HCT116 (cell line): ENCODE measurements around the gene OSGEPL1. TPM values are rescaled to one million over a fixed set of nuclear protein-coding genes. Genes with fewer than 3 reads are reported as not detected.

Experiments
- ATAC-seq: fragments of 200-7000 bp; cut with Tn5 transposase; 2 replicates; pipeline ENCODE4 v1.9.1; 2020; ENCODE audit warnings: mild to moderate bottlenecking, moderate library complexity
- BruUV-seq: library from RNA; stranded (reverse); fragments of 400-500 nt; replicated peaks from 2 replicates; lab custom pipeline; 2021; lab: Mats Ljungman, UMichigan
- CTCF ChIA-PET: fragments of 300-600 bp; sonication (Branson Sonifier 250); formaldehyde crosslinking; loops from one replicate; lab custom pipeline; 2021; ENCODE audit warnings: antibody characterized with exemption; lab: Charles Lee
- POLR2A ChIA-PET: fragments of 300-600, 350-600 bp; sonication (Branson Sonifier 250); formaldehyde crosslinking; loops from one replicate; lab custom pipeline; 2021; ENCODE audit warnings: antibody characterized with exemption; lab: Charles Lee
- RAD21 ChIA-PET, 2 experiments: fragments of 300-600 bp; sonication (Branson Sonifier 250); formaldehyde crosslinking; loops; one replicate each; lab custom pipeline; 2023; ENCODE audit warnings: low total read pairs in 2 of 2; ENCODE audit not compliant: uncharacterized antibody in 2 of 2, unreplicated experiment in 2 of 2, low non-redundant PET in 1 of 2; lab: Charles Lee
- DNase-seq: peaks from one replicate; pipeline ENCODE4 v3.0.0-alpha.2; 2010; ENCODE audit warnings: low read depth, low spot score
- H2AFZ ChIP-seq: fragments of 200-600 bp; shearing (Covaris generic), sonication (generic); 2 replicates; pipeline ENCODE4 v1.6.1; 2017; ENCODE audit warnings: low read depth, mixed run types, mixed read lengths, antibody characterized with exemption, low read length; ENCODE audit not compliant: poor library complexity, severe bottlenecking
- H3K27ac ChIP-seq: 2 replicates; pipeline ENCODE4 v1.5.1; 2012; ENCODE audit warnings: low read depth, low read length
- H3K27me3 ChIP-seq: fragments of 200-600 bp; sonication (generic); 2 replicates; pipeline ENCODE4 v1.6.1; 2016; ENCODE audit warnings: mixed run types, low read length, mixed read lengths; ENCODE audit not compliant: insufficient read depth
- H3K36me3 ChIP-seq, 2 experiments: fragments of 200-500 bp in 1 of 2; fragments of 200-600 bp in 1 of 2; sonication (Bioruptor generic) in 1 of 2; sonication (generic) in 1 of 2; 2 replicates each; pipeline versions ENCODE4 v1.5.1 to v1.6.1; 2014 to 2016; ENCODE audit warnings: low read length in 2 of 2, inconsistent platforms in 1 of 2, mixed read lengths in 1 of 2, mixed run types in 1 of 2; ENCODE audit not compliant: insufficient read depth in 2 of 2, control insufficient read depth in 1 of 2
- H3K4me1 ChIP-seq, 2 experiments: fragments of 200-600 bp in 1 of 2; sonication (generic) in 1 of 2; 2 replicates each; pipeline versions ENCODE4 v1.5.1 to v1.6.1; 2012 to 2017; ENCODE audit warnings: low read length in 2 of 2, inconsistent platforms in 1 of 2, mild to moderate bottlenecking in 1 of 2, mixed read lengths in 1 of 2, mixed run types in 1 of 2, moderate library complexity in 1 of 2; ENCODE audit not compliant: insufficient read depth in 2 of 2, control insufficient read depth in 1 of 2
- H3K4me2 ChIP-seq: fragments of 200-600 bp; sonication (generic); 2 replicates; pipeline ENCODE4 v1.6.1; 2017; ENCODE audit warnings: mixed run types, low read length, mixed read lengths
- H3K4me3 ChIP-seq, 2 experiments: fragments of 200-600 bp in 1 of 2; sonication (generic) in 1 of 2; replicated peaks in 1 of 2; 2 replicates each; pipeline ENCODE4 v1.5.1; 2011 to 2016; ENCODE audit warnings: low read length in 2 of 2, control low read depth in 1 of 2, low read depth in 1 of 2, mild to moderate bottlenecking in 1 of 2, mixed read lengths in 1 of 2, mixed run types in 1 of 2
- H3K79me2 ChIP-seq: fragments of 200-600 bp; sonication (generic); 2 replicates; pipeline ENCODE4 v1.6.1; 2017; ENCODE audit warnings: mild to moderate bottlenecking, mixed run types, low read length, moderate library complexity, mixed read lengths; ENCODE audit not compliant: insufficient read depth
- H3K9ac ChIP-seq: fragments of 200-600 bp; sonication (generic); 2 replicates; pipeline ENCODE4 v1.6.1; 2016; ENCODE audit warnings: low read length, mixed read lengths
- H3K9me2 ChIP-seq: fragments of 200-600 bp; sonication (generic), shearing (Covaris generic); 2 replicates; pipeline ENCODE4 v1.6.1; 2017; ENCODE audit warnings: mixed run types, mild to moderate bottlenecking, moderate library complexity; ENCODE audit not compliant: insufficient read depth
- H3K9me3 ChIP-seq, 2 experiments: fragments of 200-500 bp in 1 of 2; fragments of 200-600 bp in 1 of 2; sonication (Bioruptor generic) in 1 of 2; sonication (generic) in 1 of 2; 2 replicates each; pipeline ENCODE4 v1.6.1; 2014 to 2017; ENCODE audit warnings: low read length in 2 of 2, mixed read lengths in 2 of 2, inconsistent platforms in 1 of 2, low read depth in 1 of 2, mild to moderate bottlenecking in 1 of 2, mixed run types in 1 of 2, moderate library complexity in 1 of 2; ENCODE audit not compliant: control insufficient read depth in 1 of 2, insufficient read depth in 1 of 2
- H4K20me1 ChIP-seq: fragments of 200-600 bp; sonication (generic), shearing (Covaris generic); 2 replicates; pipeline ENCODE4 v1.6.1; 2017; ENCODE audit warnings: mixed run types, mild to moderate bottlenecking, moderate library complexity; ENCODE audit not compliant: insufficient read depth
- ATF3 ChIP-seq: IDR thresholded peaks from 2 replicates; pipeline ENCODE4 v1.6.1; 2012
- CTCF ChIP-seq, 3 experiments: fragments of 200-600 bp in 1 of 3; sonication (generic) in 1 of 3; IDR thresholded peaks in 2 of 3; conservative IDR thresholded peaks in 1 of 3; 2 replicates each; pipeline ENCODE4 v1.5.1; 2012 to 2017; ENCODE audit warnings: low read depth in 2 of 3, low read length in 2 of 3, antibody characterized with exemption in 1 of 3, borderline replicate concordance in 1 of 3, control low read depth in 1 of 3, mild to moderate bottlenecking in 1 of 3, mixed read lengths in 1 of 3, mixed run types in 1 of 3, moderate library complexity in 1 of 3; ENCODE audit not compliant: insufficient read depth in 1 of 3
- EZH2 ChIP-seq: fragments of 200-600 bp; sonication (generic); IDR thresholded peaks from 2 replicates; pipeline ENCODE4 v1.6.1; 2017; ENCODE audit warnings: antibody characterized with exemption, mixed run types
- FOSL1 ChIP-seq: IDR thresholded peaks from 2 replicates; pipeline ENCODE4 v1.6.1; 2012; ENCODE audit warnings: low read depth
- JUND ChIP-seq: IDR thresholded peaks from 2 replicates; pipeline ENCODE4 v1.6.1; 2012
- RAD21 ChIP-seq: IDR thresholded peaks from 2 replicates; pipeline ENCODE4 v1.6.1; 2012; ENCODE audit warnings: low read depth, mild to moderate bottlenecking
- REST ChIP-seq: IDR thresholded peaks from 2 replicates; pipeline ENCODE4 v1.6.1; 2012; ENCODE audit warnings: low read depth
- SRF ChIP-seq: IDR thresholded peaks from 2 replicates; pipeline ENCODE4 v1.6.1; 2012; ENCODE audit warnings: low read depth
- ZBTB33 ChIP-seq: IDR thresholded peaks from 2 replicates; pipeline ENCODE4 v1.6.1; 2011; ENCODE audit warnings: mild to moderate bottlenecking, low read length, moderate library complexity; ENCODE audit not compliant: insufficient replicate concordance; ENCODE audit errors: extremely low read depth
- ZFX ChIP-seq: fragments of 450-650 bp; IDR thresholded peaks from 2 replicates; pipeline ENCODE4 v1.6.1; 2017
- ZNF274 ChIP-seq: fragments of 200-500 bp; sonication (Bioruptor generic); IDR thresholded peaks from 2 replicates; pipeline ENCODE4 v1.6.1; 2014; ENCODE audit warnings: mild to moderate bottlenecking, low read depth, low read length, inconsistent platforms
- intact Hi-C: fragments of 100-400 bp; cut with micrococcal nuclease; formaldehyde crosslinking; loops from 2 replicates; pipeline ENCODE4 v1.10.0; 2022
- total RNA-seq: library from RNA; stranded (reverse); gene quantifications from one replicate; pipeline ENCODE4 v1.2.1, GENCODE V29; 2021; ENCODE audit not compliant: unreplicated experiment

The OSGEPL1 gene
- total RNA-seq, 1 experiment from 2014 or later, result 11.2 TPM

- TF ChIP-seq REST, result no peak
- no peak for TF ChIP-seq ZBTB33
- no peak for TF ChIP-seq EZH2
Measured at GRCh38 chr2:189709501-189710221, 52.9 kb downstream of the OSGEPL1 start (continued).

- no peak for DNase-seq
- CTCF ChIA-PET, result no interaction called here
Measured at GRCh38 chr2:189702071-189702470, 60.5 kb downstream of the OSGEPL1 start.

More at GRCh38 chr2:189702071-189702470, 60.5 kb downstream of the OSGEPL1 start:
- peaks cover 0 to 3% of the 10 kb centered on the region in 2 experiments; a peak in 1 of 4 replicates for H3K4me1 ChIP-seq
- H2AFZ ChIP-seq, result no peak overlapping the region
- H3K79me2 ChIP-seq, result no peaks in the 10 kb centered on the region
- POLR2A ChIA-PET, result no interaction called here
- no peak overlapping the region for H3K27ac ChIP-seq
- no TSS peak for BruUV-seq
- no peak for TF ChIP-seq JUND
- no peak for TF ChIP-seq ZFX
- TF ChIP-seq ZNF274, result no peak
- no peak for TF ChIP-seq RAD21
- TF ChIP-seq CTCF (IDR thresholded peaks at IDR 0.05 in 2 of 3, conservative IDR thresholded peaks at IDR 0.05 in 1 of 3; ENCODE audit: borderline replicate concordance in 1 of 3, insufficient read depth in 1 of 3, low read depth in 2 of 3, low read length in 2 of 3), result peak in 2 of 3 experiments; percentile 30; a peak in 4 of 6 replicates
- TF ChIP-seq SRF, result no peak
- TF ChIP-seq FOSL1, result no peak
- no peak for TF ChIP-seq ATF3
- TF ChIP-seq REST, result no peak
- H3K9me2 ChIP-seq, result no peaks in the 10 kb centered on the region
- no peak overlapping the region for H3K4me3 ChIP-seq
- ATAC-seq, result peak; percentile 63
- H3K9me3 ChIP-seq, result no peaks in the 10 kb centered on the region
- no peaks in the 10 kb centered on the region for H3K27me3 ChIP-seq
- no peaks in the 10 kb centered on the region for H4K20me1 ChIP-seq
- H3K4me2 ChIP-seq, result no peak overlapping the region
- no peaks in the 10 kb centered on the region for H3K36me3 ChIP-seq
- intact Hi-C loops, result no loop called here
- no peak overlapping the region for H3K9ac ChIP-seq
- RAD21 ChIA-PET, result no interaction called here
